ENCODE results near the gene PARP6. TPM values are rescaled to one million over a fixed set of nuclear protein-coding genes. Genes with fewer than 3 reads are reported as not detected.

PARP6 gene
- total and polyA plus RNA-seq, 2 of the 8 experiments (the other 6 are each of a cell fraction or from before 2014, with no cell fraction given) = 39.8 to 45.3 TPM

DNA sequence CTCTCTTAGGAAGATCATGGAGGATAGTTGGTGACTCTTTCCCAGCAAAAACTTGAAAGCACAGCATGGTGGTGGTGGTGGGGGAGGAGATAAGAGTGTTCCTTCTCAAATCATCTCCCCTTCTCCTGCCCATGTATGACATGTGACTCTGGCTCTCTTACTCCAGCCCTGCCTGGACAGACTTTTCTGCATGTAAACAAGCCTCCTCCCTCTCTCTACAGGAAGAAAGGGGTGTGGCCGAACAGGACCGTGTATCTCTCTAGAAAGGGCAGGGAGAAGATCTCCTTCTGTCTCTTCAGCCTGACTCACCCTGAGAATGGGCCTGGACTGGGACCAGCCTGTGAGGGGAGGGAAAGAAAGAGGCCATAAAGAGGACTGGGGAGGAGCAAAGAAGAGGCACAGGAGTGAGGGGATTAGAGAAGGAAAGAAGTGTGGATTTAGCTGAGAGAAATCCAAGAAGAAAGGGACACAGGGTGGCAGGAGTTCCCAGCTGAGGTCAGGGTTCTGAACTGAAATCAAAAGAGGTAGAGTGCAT is 46.1 kb upstream of the PARP6 start:
- Histone ChIP-seq H3K4me2 (ENCODE audit: insufficient read depth in 1 of 2, low read depth in 2 of 2, low read length in 2 of 2) (no peak overlapping the region), H2BK20ac (ENCODE audit: low read length) (no peak overlapping the region), H2AK5ac (ENCODE audit: low read depth, low read length) (no peak overlapping the region), H4K91ac (replicated peaks; ENCODE audit: insufficient read length, low read length) (no peak overlapping the region), H3K27me3 (replicated peaks in 1 of 4; ENCODE audit: control insufficient read depth in 3 of 4, extremely low read depth in 1 of 4, insufficient read depth in 3 of 4, low read length in 3 of 4) (peaks cover 5 to 26% (median 21%) of the 10 kb centered on the region in 4 experiments), H3K9me3 (ENCODE audit: insufficient read depth in 2 of 2, low read depth in 1 of 2, low read length in 1 of 2) (no peaks in the 10 kb centered on the region), H2BK5ac (ENCODE audit: low read depth, low read length) (no peak overlapping the region), H4K20me1 (replicated peaks in 1 of 2; ENCODE audit: control insufficient read depth in 1 of 2, insufficient read depth in 2 of 2, low read length in 2 of 2) (peaks cover 2 to 6% of the 10 kb centered on the region in 2 experiments), H4K8ac (ENCODE audit: extremely low read depth, insufficient read depth, low read length) (no peak overlapping the region), H3K56ac (replicated peaks; ENCODE audit: insufficient read length, low read depth, low read length) (no peak overlapping the region), H3K4me1 (replicated peaks in 1 of 4; ENCODE audit: control insufficient read depth in 3 of 4, insufficient read depth in 4 of 4, low read length in 3 of 4) (peaks cover 0 to 4% (median 0%) of the 10 kb centered on the region in 4 experiments; a peak in 1 of 7 replicates), H2BK15ac (ENCODE audit: low read length) (no peak overlapping the region), H3K9ac (replicated peaks in 1 of 4; ENCODE audit: extremely low read depth in 1 of 4, low read depth in 3 of 4, low read length in 3 of 4) (no peak overlapping the region; a peak in 1 of 7 replicates), H2BK12ac (ENCODE audit: low read depth, low read length) (no peak overlapping the region), H3K27ac (ENCODE audit: low read depth, low read length) (no peak overlapping the region), H3K4ac (replicated peaks; ENCODE audit: insufficient read length, low read depth, low read length) (no peak overlapping the region), H3K4me3 (ENCODE audit: extremely low read depth in 1 of 4, insufficient read depth in 2 of 4, low read depth in 3 of 4, low read length in 4 of 4) (no peak overlapping the region), H4K5ac (ENCODE audit: insufficient read length, low read depth, low read length) (no peak overlapping the region), H3K18ac (ENCODE audit: extremely low read depth, low read length) (no peak overlapping the region), H3K79me2 (ENCODE audit: control insufficient read depth in 1 of 2, insufficient read depth in 2 of 2, low read length in 2 of 2) (no peaks in the 10 kb centered on the region), H3K79me1 (ENCODE audit: low read depth, low read length) (no peaks in the 10 kb centered on the region), H2AFZ (ENCODE audit: low read length) (no peak overlapping the region), H3K14ac (ENCODE audit: insufficient read length) (no peak overlapping the region), H2BK120ac (replicated peaks; ENCODE audit: low read depth, low read length) (no peak overlapping the region), H3K36me3 (ENCODE audit: control insufficient read depth in 2 of 4, insufficient read depth in 4 of 4, low read length in 3 of 4) (no peaks in the 10 kb centered on the region), H3K23ac (ENCODE audit: insufficient read length) (no peak overlapping the region), H3K23me2 (ENCODE audit: low read depth, low read length) (peaks cover 4% of the 10 kb centered on the region)
- CTCF ChIA-PET (ENCODE audit: partially characterized antibody) = interaction anchor here (1.2 kb wide), 1 partner anchor 33 kb away, joined by 7 read pairs; no protein-coding TSS in a partner anchor
- FAIRE-seq (no peak), DNase-seq (ENCODE audit: low read depth in 1 of 2, low spot score in 2 of 2) (peak in 1 of 2 experiments; percentile 26)
- 19% methylated on average over 2 of the region's 2 CpGs; no CpG with 5 or more reads in 1 of the 2 experiments for WGBS, 2 experiments (ENCODE audit: extremely low coverage in 1 of 2, insufficient coverage in 1 of 2, insufficient read length in 1 of 2, insufficient replicate concordance in 2 of 2, low coverage in 1 of 2, low lambda C conversion rate in 2 of 2, missing lambda C conversion rate in 1 of 2)
- POLR2A ChIA-PET (ENCODE audit: partially characterized antibody) = interaction anchor here (1.4 kb wide), 1 partner anchor 88 kb away, joined by 3 read pairs; the partner anchor contains the start of gene PKM
- TF ChIP-seq TEAD4 (IDR thresholded peaks at IDR 0.05; ENCODE audit: low read depth, low read length) (no peak), CHD1 (IDR thresholded peaks at IDR 0.05; ENCODE audit: low read depth, low read length) (no peak), SUZ12 (IDR thresholded peaks at IDR 0.05; ENCODE audit: low read length) (no peak), KDM1A (IDR thresholded peaks at IDR 0.05; ENCODE audit: borderline replicate concordance, low read length) (no peak), RBBP5 (IDR thresholded peaks at IDR 0.05; ENCODE audit: borderline replicate concordance, low read depth, low read length) (no peak), YY1 (IDR thresholded peaks at IDR 0.05; ENCODE audit: low read depth, low read length) (no peak), RFX5 (IDR thresholded peaks at IDR 0.05; ENCODE audit: borderline replicate concordance, low read depth, low read length) (no peak), EGR1 (IDR thresholded peaks at IDR 0.05; ENCODE audit: borderline replicate concordance, low read depth, low read length) (no peak), NRF1 (IDR thresholded peaks at IDR 0.05; ENCODE audit: low read depth, low read length) (no peak), CREB1 (IDR thresholded peaks at IDR 0.05) (no peak), SIN3A (conservative IDR thresholded peaks at IDR 0.05 in 1 of 2, IDR thresholded peaks at IDR 0.05 in 1 of 2; ENCODE audit: low read depth in 1 of 2, low read length in 2 of 2) (no peak), ZNF274 (IDR thresholded peaks at IDR 0.05; ENCODE audit: borderline replicate concordance, extremely low read depth, low read length) (no peak), SIX5 (IDR thresholded peaks at IDR 0.05; ENCODE audit: low read depth, low read length) (no peak), KDM4A (IDR thresholded peaks at IDR 0.05; ENCODE audit: low read depth, low read length, severe bottlenecking) (no peak), MAFK (IDR thresholded peaks at IDR 0.05; ENCODE audit: low read depth, low read length) (no peak)

Measured in H1 (cell line).